Liver (tissue), 3 donors: Measurements from ENCODE around the gene ACOXL.

Experiments used
- GABPA ChIP-seq, 2 donors: IDR thresholded peaks in 1 of 2; conservative IDR thresholded peaks in 1 of 2; 2 replicates each; pipeline ENCODE4 v1.6.1; 2016; ENCODE audit warnings: antibody characterized with exemption in 2 of 2, mild to moderate bottlenecking in 1 of 2, moderate library complexity in 1 of 2
- JUND ChIP-seq, 2 donors: IDR thresholded peaks; 2 replicates each; pipeline ENCODE4 v1.6.1; 2016; ENCODE audit warnings: antibody characterized with exemption in 2 of 2
- RAD21 ChIP-seq, 2 donors: IDR thresholded peaks; 2 replicates each; pipeline ENCODE4 v1.6.1; 2016; ENCODE audit warnings: antibody characterized with exemption in 2 of 2, mild to moderate bottlenecking in 2 of 2
- REST ChIP-seq: IDR thresholded peaks from 2 replicates; pipeline ENCODE4 v1.6.1; 2016; ENCODE audit warnings: antibody characterized with exemption, mild to moderate bottlenecking
- SP1 ChIP-seq: IDR thresholded peaks from 2 replicates; pipeline ENCODE4 v1.6.1; 2018; ENCODE audit warnings: antibody characterized with exemption, mild to moderate bottlenecking
- TF ChIP-seq, protein P1 (sequence below): IDR thresholded peaks from 2 replicates; pipeline ENCODE4 v1.6.1; 2016; ENCODE audit warnings: antibody characterized with exemption
- TF ChIP-seq, protein P2 (sequence below): fragments of 150-350 bp; IDR thresholded peaks from 2 replicates; pipeline ENCODE4 v1.5.1; 2017; ENCODE audit warnings: improper control_type of control experiment, low read depth, low read length; ENCODE audit not compliant: missing input control
- donor health status: healthy.
- donor health status: healthy.

DNA sequence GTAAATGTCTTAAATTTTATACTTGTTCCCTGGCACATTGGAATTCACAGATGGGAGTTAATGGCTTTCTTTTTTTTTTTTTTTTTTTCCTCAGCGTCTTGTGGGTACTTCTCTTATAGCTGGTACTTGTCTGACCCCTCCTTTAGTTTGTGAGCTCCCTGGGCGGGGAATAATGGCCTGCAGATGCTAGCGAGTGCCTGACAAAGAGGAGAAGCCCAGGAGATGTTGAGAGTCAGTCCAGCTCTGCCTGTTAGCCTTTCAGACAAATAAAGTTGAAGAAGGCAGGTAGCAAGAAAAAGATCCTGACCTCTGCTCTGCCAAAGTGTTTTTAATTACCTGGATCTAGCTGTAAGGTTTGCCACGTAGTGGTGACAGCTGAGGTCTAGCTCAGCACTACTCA is 395.0 kb downstream of the ACOXL start:
- TF ChIP-seq, protein P1, sequence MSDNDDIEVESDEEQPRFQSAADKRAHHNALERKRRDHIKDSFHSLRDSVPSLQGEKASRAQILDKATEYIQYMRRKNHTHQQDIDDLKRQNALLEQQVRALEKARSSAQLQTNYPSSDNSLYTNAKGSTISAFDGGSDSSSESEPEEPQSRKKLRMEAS = no peak
- TF ChIP-seq RAD21 (IDR thresholded peaks at IDR 0.05) (no peak), JUND (IDR thresholded peaks at IDR 0.05) (no peak), GABPA (IDR thresholded peaks at IDR 0.05 in 1 of 2, conservative IDR thresholded peaks at IDR 0.05 in 1 of 2) (no peak), REST (no peak), SP1 (no peak)
- TF ChIP-seq, protein P2, sequence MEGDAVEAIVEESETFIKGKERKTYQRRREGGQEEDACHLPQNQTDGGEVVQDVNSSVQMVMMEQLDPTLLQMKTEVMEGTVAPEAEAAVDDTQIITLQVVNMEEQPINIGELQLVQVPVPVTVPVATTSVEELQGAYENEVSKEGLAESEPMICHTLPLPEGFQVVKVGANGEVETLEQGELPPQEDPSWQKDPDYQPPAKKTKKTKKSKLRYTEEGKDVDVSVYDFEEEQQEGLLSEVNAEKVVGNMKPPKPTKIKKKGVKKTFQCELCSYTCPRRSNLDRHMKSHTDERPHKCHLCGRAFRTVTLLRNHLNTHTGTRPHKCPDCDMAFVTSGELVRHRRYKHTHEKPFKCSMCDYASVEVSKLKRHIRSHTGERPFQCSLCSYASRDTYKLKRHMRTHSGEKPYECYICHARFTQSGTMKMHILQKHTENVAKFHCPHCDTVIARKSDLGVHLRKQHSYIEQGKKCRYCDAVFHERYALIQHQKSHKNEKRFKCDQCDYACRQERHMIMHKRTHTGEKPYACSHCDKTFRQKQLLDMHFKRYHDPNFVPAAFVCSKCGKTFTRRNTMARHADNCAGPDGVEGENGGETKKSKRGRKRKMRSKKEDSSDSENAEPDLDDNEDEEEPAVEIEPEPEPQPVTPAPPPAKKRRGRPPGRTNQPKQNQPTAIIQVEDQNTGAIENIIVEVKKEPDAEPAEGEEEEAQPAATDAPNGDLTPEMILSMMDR = no peak
